CD14-positive monocyte (primary cell): ENCODE measurements around the gene WWC2. TPM values are rescaled to one million over a fixed set of nuclear protein-coding genes. Genes with fewer than 3 reads are reported as not detected.

ENCODE experiments used
- DNase-seq, 3 donors: peaks; one replicate each; pipeline ENCODE4 v3.0.0-alpha.2; 2011 to 2022
- H2AFZ ChIP-seq: 2 replicates; pipeline ENCODE4 v1.6.0; 2012; ENCODE audit warnings: mild to moderate bottlenecking, low read depth, low read length, inconsistent platforms; ENCODE audit not compliant: insufficient read depth, poor library complexity, severe bottlenecking
- H3K27ac ChIP-seq, 2 donors: 1 replicate in 1 of 2; 2 replicates in 1 of 2; pipeline ENCODE4 v1.5.1; 2012 to 2013; ENCODE audit warnings: low read length in 2 of 2, control low read depth in 1 of 2, inconsistent platforms in 1 of 2, low read depth in 1 of 2, mild to moderate bottlenecking in 1 of 2
- H3K27me3 ChIP-seq, 2 donors: one replicate each; pipeline versions ENCODE4 v1.6.0 to v1.6.1; 2011 to 2013; ENCODE audit warnings: low read length in 2 of 2; ENCODE audit not compliant: control insufficient read depth in 2 of 2, insufficient read depth in 2 of 2
- H3K36me3 ChIP-seq, 2 donors: replicated peaks in 1 of 2; 1 replicate in 1 of 2; 2 replicates in 1 of 2; pipeline versions ENCODE4 v1.5.1 to v1.6.1; 2012 to 2013; ENCODE audit warnings: low read length in 2 of 2, control low read depth in 1 of 2, inconsistent platforms in 1 of 2, mild to moderate bottlenecking in 1 of 2; ENCODE audit not compliant: insufficient read depth in 2 of 2, control insufficient read depth in 1 of 2
- H3K4me1 ChIP-seq, 2 donors: 1 replicate in 1 of 2; 2 replicates in 1 of 2; pipeline versions ENCODE4 v1.5.1 to v1.6.1; 2012 to 2013; ENCODE audit warnings: low read length in 2 of 2, control low read depth in 1 of 2, inconsistent platforms in 1 of 2, mild to moderate bottlenecking in 1 of 2, moderate library complexity in 1 of 2; ENCODE audit not compliant: insufficient read depth in 2 of 2, control insufficient read depth in 1 of 2
- H3K4me2 ChIP-seq: replicated peaks from 2 replicates; pipeline ENCODE3; 2012; ENCODE audit warnings: low read length, moderate library complexity, mild to moderate bottlenecking; ENCODE audit not compliant: poor library complexity, severe bottlenecking; ENCODE audit errors: extremely low read depth
- H3K4me3 ChIP-seq, 3 experiments: fragments of 200-600 bp in 1 of 3; sonication (generic) in 1 of 3; replicated peaks in 1 of 3; 1 replicate in 2 of 3; 2 replicates in 1 of 3; pipeline ENCODE4 v1.5.1; 2011 to 2013; ENCODE audit warnings: low read length in 3 of 3, mild to moderate bottlenecking in 3 of 3, control low read depth in 2 of 3, low read depth in 2 of 3, inconsistent platforms in 1 of 3, moderate library complexity in 1 of 3
- H3K79me2 ChIP-seq: 2 replicates; pipeline ENCODE4 v1.6.0; 2012; ENCODE audit warnings: mild to moderate bottlenecking, control low read depth, inconsistent platforms, low read length, moderate library complexity; ENCODE audit not compliant: insufficient read depth
- H3K9ac ChIP-seq: 2 replicates; pipeline ENCODE4 v1.6.0; 2017; ENCODE audit warnings: low read length, mild to moderate bottlenecking; ENCODE audit not compliant: insufficient read depth, poor library complexity, severe bottlenecking
- H3K9me3 ChIP-seq, 2 donors: replicated peaks in 1 of 2; 1 replicate in 1 of 2; 2 replicates in 1 of 2; pipeline versions ENCODE4 v1.5.1 to v1.6.1; 2012 to 2013; ENCODE audit warnings: low read length in 2 of 2, control low read depth in 1 of 2; ENCODE audit not compliant: control insufficient read depth in 1 of 2, insufficient read depth in 1 of 2
- H4K20me1 ChIP-seq: 2 replicates; pipeline ENCODE4 v1.6.0; 2012; ENCODE audit warnings: mild to moderate bottlenecking, low read length, control low read depth, moderate library complexity; ENCODE audit not compliant: insufficient read depth
- H3K27ac Mint-ChIP-seq, 7 donors: one replicate each; pipeline ENCODE4 v1.8.0; 2020; ENCODE audit warnings: mild to moderate bottlenecking in 7 of 7, mixed read lengths in 7 of 7, moderate library complexity in 6 of 7, inconsistent platforms in 2 of 7
- H3K27me3 Mint-ChIP-seq, 3 donors: one replicate each; pipeline ENCODE4 v1.8.0; 2021 to 2022; ENCODE audit warnings: low read depth in 3 of 3, mild to moderate bottlenecking in 3 of 3, mixed read lengths in 3 of 3, moderate library complexity in 3 of 3, inconsistent platforms in 1 of 3
- H3K36me3 Mint-ChIP-seq, 2 donors: one replicate each; pipeline ENCODE4 v1.8.0; 2020; ENCODE audit warnings: mixed read lengths in 2 of 2, inconsistent platforms in 1 of 2, mild to moderate bottlenecking in 1 of 2
- H3K4me1 Mint-ChIP-seq: one replicate; pipeline ENCODE4 v1.8.0; 2020; ENCODE audit warnings: mild to moderate bottlenecking, mixed read lengths
- H3K4me3 Mint-ChIP-seq, 2 donors: one replicate each; pipeline ENCODE4 v1.8.0; 2020; ENCODE audit warnings: mild to moderate bottlenecking in 2 of 2, mixed read lengths in 2 of 2, moderate library complexity in 1 of 2
- H3K9me3 Mint-ChIP-seq, 7 donors: one replicate each; pipeline ENCODE4 v1.8.0; 2020 to 2022; ENCODE audit warnings: mixed read lengths in 7 of 7, mild to moderate bottlenecking in 6 of 7, moderate library complexity in 6 of 7, inconsistent platforms in 2 of 7
- WGBS: methylation state at CpG from one replicate; pipeline ENCODE4 v1.1.5; 2013; ENCODE audit warnings: missing lambda C conversion rate; ENCODE audit not compliant: insufficient coverage; 5-methylcytosine and 5-hydroxymethylcytosine counted together
- intact Hi-C, 2 donors: fragments of 100-400 bp; cut with micrococcal nuclease; formaldehyde crosslinking; loops; one replicate each; pipeline versions ENCODE4 v1.15.0 to v1.15.1; 2023
- polyA plus RNA-seq, 3 donors: library from polyadenylated mRNA; depleted of rRNA in 1 of 3; unstranded in 2 of 3; stranded (reverse) in 1 of 3; fragments of 300-500 nt in 2 of 3; fragments of >200 nt in 1 of 3; fragmentation: Illumina TruSeq in 2 of 3; gene quantifications; 1 replicate in 2 of 3; 2 replicates in 1 of 3; pipeline ENCODE4 v1.2.3, GENCODE V29; 2012 to 2021
- TF ChIP-seq, protein P1 (sequence below): fragments of 200-600 bp; IDR thresholded peaks from one replicate; pipeline ENCODE4 v1.8.0; 2022; ENCODE audit warnings: antibody characterized with exemption, mild to moderate bottlenecking

Gene WWC2
- polyA plus RNA-seq, 3 donors: 1.9 to 3.8 (median 2.9) TPM

DNA sequence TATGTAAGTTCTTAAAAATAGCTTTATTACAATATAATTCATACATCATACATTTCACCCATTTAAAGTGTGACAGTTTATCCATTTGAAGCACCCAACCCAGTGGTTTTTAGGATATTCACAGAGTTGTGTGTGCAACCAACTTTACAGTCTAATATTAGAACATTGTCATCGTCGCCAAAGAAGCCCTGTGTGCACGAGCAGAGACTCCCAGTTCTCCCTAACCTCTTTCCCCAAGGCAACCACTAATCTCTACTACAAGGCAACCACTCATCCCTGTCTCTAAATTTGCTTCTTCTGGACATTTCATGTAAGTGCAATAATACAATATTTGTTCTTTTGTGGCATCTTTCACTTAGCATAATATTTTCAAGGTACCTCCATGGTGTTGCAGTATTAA lies 173.3 kb downstream of the WWC2 start:
- H3K9me3 ChIP-seq: peaks cover 0 to 12% of the 10 kb centered on the region in 2 donors
- intact Hi-C loops: no loop called here

DNA sequence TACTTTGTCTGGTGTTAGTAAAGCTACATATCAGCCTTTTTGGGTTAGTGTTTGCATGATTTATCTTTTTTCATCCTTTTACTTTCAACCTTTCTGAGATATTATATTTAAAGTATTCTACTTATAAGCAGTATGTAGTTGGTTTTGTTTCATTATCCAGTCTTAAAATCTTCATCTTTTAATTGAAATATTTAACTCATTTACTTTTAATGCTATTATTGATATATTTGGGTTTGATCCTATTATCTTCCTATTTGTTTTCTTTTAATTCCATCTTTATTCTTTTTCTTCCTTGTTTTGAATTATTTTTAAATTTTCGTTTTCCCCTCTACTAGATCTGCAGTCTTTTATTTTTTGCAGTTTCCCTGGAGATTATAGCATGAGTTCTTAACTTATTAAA lies 177.0 kb downstream of the WWC2 start:
- Histone ChIP-seq H4K20me1 (no peaks in the 10 kb centered on the region), H3K79me2 (no peaks in the 10 kb centered on the region), H3K27me3 (no peaks in the 10 kb centered on the region), H3K9me3 (peaks cover 0 to 12% of the 10 kb centered on the region in 2 donors), H3K9ac (no peak overlapping the region), H3K36me3 (no peaks in the 10 kb centered on the region), H3K4me2 (no peak overlapping the region), H3K4me1 (no peaks in the 10 kb centered on the region), H3K27ac (no peak overlapping the region), H2AFZ (no peak overlapping the region), H3K4me3 (no peak overlapping the region)
- no CpG with 5 or more reads among the region's 1 CpG for WGBS
- peaks cover 6 to 7% of the 10 kb centered on the region in 2 donors for H3K36me3 Mint-ChIP-seq
- peaks cover 5 to 19% (median 12%) of the 10 kb centered on the region in 7 donors for H3K9me3 Mint-ChIP-seq
- TF ChIP-seq, protein P1, sequence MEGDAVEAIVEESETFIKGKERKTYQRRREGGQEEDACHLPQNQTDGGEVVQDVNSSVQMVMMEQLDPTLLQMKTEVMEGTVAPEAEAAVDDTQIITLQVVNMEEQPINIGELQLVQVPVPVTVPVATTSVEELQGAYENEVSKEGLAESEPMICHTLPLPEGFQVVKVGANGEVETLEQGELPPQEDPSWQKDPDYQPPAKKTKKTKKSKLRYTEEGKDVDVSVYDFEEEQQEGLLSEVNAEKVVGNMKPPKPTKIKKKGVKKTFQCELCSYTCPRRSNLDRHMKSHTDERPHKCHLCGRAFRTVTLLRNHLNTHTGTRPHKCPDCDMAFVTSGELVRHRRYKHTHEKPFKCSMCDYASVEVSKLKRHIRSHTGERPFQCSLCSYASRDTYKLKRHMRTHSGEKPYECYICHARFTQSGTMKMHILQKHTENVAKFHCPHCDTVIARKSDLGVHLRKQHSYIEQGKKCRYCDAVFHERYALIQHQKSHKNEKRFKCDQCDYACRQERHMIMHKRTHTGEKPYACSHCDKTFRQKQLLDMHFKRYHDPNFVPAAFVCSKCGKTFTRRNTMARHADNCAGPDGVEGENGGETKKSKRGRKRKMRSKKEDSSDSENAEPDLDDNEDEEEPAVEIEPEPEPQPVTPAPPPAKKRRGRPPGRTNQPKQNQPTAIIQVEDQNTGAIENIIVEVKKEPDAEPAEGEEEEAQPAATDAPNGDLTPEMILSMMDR: no peak
- no peaks in the 10 kb centered on the region for H3K4me1 Mint-ChIP-seq
- no peak overlapping the region for H3K4me3 Mint-ChIP-seq
- no peak for DNase-seq
- intact Hi-C loops: no loop called here
- H3K27me3 Mint-ChIP-seq: peaks cover 0 to 1% (median 0%) of the 10 kb centered on the region in 3 donors
- H3K27ac Mint-ChIP-seq: no peak overlapping the region

More for the DNA sequence above, 173.3 kb downstream of the WWC2 start:
- no peak overlapping the region for H3K27ac Mint-ChIP-seq
- no peak overlapping the region for H3K9ac ChIP-seq
- no peak overlapping the region for H3K4me3 Mint-ChIP-seq
- H3K36me3 Mint-ChIP-seq: peaks cover 8 to 10% of the 10 kb centered on the region in 2 donors
- TF ChIP-seq, protein P1: no peak
- no peak overlapping the region for H3K27ac ChIP-seq
- no peaks in the 10 kb centered on the region for H3K27me3 ChIP-seq
- no peaks in the 10 kb centered on the region for H3K79me2 ChIP-seq
- no peak for DNase-seq
- H4K20me1 ChIP-seq: no peaks in the 10 kb centered on the region
- peaks cover 5 to 19% (median 10%) of the 10 kb centered on the region in 7 donors for H3K9me3 Mint-ChIP-seq
- WGBS: 100% methylated on average over 1 of the region's 3 CpGs
- no peak overlapping the region for H3K4me2 ChIP-seq
- no peaks in the 10 kb centered on the region for H3K36me3 ChIP-seq
- no peaks in the 10 kb centered on the region for H3K4me1 ChIP-seq
- H3K27me3 Mint-ChIP-seq: peaks cover 0 to 1% (median 0%) of the 10 kb centered on the region in 3 donors
- H3K4me3 ChIP-seq: no peak overlapping the region
- H2AFZ ChIP-seq: no peak overlapping the region
- H3K4me1 Mint-ChIP-seq: no peaks in the 10 kb centered on the region
